Activated gamma-delta T cell (primary cell): Measurements from ENCODE around the gene SAP30BP.

ENCODE experiments used
- DNase-seq: peaks from one replicate; lab custom pipeline; 2025; lab: John Stamatoyannopoulos, UW

The SAP30BP gene

DNA sequence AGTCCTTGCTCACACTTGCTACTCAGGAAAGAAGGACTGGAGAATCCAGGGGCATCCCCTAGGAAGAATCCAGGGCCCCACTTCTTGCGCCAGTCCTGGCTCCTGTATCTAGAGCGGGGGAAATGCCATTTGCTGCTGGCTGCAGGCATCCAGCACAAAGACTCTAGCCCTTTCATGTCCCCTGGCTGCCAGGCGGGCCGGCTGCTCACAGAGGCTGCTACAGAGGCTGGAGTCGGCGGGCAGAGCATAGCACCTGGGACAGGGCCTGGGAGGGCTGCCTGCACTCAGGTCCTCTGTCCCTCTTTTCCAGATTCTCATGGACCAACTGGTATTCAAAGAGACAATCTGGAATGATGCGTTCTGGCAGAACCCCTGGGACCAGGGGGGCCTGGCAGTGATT, 20.1 kb upstream of the SAP30BP start:
- DNase-seq: no peak

DNA sequence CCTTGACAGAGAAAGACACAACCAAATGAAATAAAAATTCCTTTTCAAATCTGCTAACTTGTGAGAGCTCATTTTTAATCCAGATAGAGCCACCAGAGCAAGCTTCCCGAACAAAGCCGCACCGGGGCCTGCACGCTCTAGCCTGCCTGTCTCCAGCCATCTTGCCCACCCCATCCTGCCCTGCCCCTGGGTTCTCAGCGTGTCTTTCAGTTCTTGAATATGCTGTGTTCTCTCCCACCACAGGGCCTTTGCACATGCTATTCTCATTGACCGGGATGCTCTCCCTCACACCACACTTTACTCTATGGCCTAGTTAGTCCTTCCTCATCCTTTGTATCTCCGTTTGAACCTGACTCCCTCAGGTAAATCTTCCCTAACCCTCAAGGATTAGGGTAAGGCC, 19.2 kb upstream of the SAP30BP start:
- no peak for DNase-seq

DNA sequence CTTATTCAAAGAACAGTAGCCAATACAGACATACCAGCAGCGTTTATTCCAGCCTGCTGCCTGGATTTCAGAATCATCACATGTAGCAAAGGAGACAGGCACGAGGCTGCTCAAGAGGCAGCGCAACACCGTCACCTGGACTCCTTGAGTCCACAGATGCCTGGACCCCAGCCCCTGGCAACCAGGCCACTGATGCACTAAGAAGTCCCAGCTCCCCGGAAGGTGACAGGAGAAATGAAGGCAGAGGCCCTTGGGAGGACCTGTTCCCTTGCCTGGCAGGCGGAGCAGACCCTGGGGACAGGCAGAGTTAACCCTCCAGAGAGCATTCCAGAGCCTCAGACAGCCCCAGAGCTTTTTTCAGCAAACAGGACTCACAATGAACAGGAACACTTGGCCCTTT, 17.5 kb upstream of the SAP30BP start:
- no peak for DNase-seq

DNA sequence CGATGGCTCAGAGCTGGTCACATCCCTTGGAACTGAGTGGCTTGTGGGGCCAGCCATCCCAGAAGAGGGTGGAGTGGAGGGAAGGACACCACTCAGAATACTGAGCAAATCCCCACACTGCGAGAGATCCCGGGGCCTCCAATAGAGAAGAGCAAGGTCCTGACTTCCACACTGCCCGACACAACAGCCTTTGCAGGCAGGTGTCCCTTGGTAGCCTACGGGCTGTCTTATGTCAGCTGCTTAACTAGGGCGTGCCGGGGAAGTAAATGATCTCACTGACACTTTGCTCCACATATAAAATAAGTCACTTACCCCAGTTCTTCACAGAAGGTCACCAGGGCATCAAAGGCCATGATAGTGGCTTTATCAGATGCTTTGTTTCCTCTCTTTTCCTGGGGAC, 16.3 kb upstream of the SAP30BP start:
- no peak for DNase-seq

DNA sequence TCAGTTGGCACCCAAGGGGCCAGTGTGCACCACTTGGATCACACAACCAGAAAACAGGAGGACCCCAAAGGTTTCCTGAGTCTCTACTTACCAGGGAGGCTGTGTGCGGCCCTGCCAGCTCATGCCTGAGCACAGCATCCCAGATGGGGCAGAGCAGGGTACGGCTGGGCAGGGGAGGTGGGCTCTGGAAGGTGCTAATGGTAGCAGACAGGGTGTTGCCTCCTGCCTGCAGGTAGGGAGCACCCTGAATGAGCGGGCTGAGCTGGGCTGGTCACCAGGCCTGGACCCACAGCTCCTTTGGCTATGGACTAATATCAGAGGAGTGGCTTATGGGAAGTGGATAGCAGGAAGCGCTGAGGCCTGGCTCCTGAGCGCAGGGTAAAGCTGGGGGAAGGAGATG, 14.8 kb upstream of the SAP30BP start:
- no peak for DNase-seq

DNA sequence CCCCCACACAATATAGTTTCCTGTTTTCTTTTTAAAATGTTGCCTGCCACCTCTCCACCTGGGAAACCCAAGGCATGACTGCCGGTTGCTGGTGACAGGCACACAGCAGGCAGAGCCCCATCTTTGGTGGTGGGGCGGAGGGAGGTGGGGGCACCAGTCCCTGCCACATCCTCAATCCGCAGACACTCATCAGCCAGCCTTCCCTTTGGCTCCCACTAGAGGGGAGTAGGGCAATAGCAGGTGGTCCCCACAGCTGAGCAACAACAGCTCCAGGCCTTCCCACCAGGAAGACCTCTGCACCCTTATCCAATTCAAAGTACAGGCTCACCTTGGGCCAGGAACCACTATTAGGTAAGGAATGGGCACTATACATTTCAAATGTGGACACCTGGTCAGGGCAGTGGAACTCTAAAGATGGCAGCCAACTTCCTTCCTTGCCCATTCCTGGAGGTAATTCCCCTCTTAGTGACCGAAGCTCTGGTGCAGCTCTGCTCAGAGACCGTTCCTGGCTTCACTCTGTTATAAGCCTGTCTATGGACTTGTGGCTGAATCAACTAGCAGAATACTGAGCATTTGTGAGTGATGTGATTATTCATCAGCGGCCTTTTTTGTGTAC, 14.1 kb upstream of the SAP30BP start:
- DNase-seq: no peak

DNA sequence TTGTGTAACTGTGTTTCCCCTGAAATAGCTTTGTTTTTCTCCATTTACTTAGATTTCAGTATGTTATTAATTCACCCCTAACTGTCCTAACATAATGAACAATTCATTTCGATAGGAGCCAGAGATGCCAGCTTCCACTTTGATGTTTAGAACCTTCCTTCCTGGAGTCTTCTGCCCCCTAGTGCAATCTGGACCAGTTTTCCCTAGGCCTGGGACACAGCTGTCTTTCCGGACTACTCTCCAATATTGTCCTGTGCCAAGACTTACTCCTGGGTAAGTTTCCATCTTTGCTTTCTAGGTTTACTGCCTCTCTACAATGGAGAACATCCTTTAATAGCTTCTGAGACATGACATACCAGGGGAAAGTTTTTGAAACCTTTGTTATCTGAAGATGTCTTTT, 13.0 kb upstream of the SAP30BP start:
- DNase-seq: no peak

DNA sequence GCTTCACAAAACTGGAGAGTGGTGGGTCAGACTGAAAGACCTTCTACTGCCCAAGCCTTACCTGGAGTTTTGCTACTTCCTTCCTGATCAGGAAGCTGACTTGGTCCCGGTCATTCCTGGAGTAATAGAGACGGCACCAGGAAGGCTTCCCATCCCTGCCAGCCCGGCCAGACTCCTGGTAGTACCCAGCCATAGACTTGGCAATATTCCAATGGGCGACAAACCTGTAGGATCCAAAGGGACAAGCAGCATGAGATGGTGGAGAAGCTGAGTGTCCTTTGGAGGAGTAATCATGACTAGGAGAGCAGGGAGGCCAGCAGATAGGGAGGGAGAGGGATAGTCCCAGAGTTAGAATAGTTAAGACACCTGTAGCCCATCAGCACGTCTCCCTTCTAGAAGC, 8.9 kb upstream of the SAP30BP start:
- DNase-seq: no peak

DNA sequence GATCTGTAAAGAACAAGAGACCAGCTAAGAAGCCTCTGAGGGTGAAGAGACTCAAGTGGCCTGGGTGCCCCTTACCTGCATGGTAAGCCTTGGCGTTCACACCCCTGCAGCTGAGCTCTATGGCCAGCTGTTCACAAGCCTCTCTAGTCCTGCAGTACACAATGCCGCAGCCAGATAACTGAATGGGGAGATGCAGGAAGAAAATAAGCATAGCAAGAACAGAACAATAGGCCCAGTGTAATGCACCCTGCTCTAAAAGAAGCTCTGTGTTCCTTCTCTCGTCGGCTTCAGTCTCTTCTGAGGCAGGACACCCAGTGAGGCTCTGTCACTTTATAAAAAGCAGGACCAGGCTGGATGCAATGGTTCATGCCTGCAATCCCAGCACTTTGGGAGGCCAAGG, 5.6 kb upstream of the SAP30BP start:
- no peak for DNase-seq

DNA sequence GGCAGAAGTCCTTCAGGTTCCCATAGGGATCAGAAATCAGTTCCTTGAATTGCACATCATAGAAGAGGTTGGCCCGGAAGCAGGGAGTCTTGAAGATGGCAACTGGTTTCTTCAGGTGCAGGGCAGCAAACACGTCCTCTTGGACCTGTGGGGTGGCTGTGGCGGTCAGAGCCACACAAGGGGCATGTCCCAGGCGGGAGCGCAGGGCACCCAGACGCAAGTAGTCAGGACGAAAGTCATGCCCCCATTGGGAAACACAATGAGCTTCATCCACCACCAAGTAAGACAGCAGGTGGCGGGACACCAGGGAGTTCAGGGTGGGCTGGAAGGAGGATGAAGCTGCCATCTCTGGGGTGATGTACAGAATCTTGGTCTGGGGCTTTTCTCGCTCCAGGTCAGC, 4.6 kb upstream of the SAP30BP start:
- DNase-seq: no peak

DNA sequence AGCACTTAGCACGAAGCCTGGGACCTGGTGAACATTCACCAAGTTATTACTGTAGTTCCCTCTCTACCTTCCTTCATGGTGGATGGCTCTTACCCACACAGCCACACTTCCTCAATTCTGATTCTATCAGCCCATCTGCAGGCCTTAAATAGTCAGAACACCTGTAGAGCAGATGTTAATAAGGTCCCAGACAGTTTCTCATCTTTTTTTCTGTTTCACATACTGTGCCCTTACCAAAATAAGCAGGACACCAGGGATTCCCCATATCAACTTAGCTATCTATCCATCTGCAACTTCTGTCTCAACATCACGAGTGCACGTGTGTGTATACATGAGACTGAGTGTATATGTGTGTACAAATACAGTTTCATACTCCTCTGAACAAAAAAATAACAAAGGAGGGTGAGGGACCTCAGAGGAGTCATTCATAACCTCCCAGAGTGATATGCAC, 3.0 kb upstream of the SAP30BP start:
- no peak for DNase-seq

DNA sequence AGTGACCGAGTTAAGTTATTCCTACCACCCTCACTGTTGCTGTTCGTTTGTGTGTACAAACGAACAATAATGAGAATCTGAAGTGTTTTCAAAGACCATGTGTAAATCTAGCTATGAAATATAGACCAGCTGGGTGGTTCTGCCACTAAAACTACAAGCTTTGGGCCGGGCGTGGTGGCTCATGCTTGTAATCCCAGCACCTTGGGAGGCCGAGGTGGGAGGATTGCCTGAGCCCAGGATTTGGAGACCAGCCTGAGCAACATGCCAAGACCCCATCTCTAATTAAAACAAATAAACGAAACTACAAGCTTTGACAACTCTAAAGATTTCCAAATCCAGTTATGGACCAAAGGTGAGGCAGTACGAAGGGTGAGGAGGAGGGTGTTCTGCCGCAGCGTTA, 1.2 kb upstream of the SAP30BP start:
- no peak for DNase-seq

DNA sequence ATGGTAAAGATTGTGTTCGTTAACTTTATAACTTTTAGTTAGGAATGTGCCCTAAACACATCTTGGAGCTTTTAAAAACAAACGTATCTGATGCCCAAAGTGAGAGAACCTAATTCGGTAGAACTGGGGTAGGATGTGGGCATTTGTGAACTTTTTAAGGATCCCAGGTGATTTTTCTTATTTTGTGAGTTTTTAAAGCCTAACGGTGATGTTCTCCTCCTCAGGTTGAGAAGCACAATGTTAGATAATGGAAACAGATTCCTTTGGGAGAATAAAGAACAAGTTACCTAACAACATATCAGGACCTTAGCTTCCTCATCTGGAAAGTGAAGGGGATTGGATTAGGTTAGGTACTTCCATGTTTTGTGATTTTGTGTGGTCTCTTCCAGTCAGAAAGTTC, 687 bp downstream of the SAP30BP start:
- no peak for DNase-seq

DNA sequence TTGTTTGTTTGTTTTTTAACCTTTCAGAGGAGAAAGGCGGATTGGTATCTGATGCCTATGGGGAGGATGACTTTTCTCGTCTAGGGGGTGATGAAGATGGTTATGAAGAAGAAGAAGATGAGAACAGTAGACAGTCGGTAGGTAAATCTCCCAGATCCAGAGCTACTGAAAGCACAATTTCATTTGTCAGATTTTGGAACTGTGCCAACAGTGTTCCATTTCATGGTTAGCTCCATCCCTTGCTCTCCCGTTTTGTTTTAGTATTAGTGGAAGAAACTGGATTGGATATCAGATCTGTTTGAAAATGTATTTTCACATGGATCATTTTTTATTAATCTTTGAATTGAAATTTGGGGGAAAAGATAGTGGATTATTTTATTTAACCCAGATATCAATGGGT, 1.4 kb downstream of the SAP30BP start:
- DNase-seq: no peak

DNA sequence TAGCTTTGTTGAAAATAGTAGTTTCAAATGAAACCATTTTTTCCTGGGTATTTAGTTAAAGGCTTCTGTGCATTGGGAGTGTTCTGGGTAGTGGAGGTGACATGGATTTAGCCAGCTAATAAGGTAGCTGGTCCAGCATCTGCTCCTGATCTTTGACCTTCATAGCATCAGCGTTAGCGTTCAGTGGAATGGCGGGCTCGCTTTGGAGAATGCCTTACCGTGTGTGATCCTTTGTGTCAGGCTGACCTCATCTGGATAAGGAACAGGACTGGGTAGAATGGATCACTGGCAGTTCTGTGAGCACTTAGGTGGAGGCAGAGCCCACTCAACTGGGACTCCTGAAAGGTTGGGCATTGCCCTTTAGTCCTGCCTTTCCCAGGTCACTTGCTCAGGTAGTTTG, 3.7 kb downstream of the SAP30BP start:
- DNase-seq: no peak

DNA sequence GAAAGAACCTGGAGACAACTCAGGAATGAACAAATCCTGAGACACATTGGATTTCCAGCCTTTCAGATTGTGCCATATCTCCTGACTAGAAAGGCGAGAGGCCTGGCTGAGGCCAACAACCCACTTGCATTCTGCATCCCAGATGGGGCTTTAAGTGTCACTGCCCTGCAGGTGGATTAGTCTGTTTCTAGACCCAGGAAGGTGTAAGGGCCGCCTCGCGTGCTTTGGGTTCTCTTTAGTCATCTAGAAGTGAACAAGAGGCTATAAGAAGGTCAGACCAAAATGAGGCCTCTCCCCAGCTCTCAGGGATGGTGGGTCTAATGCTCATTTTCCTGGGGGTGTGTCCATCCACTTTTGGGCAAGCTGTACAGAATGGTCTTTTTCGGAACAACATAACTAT, 4.9 kb downstream of the SAP30BP start:
- no peak for DNase-seq

DNA sequence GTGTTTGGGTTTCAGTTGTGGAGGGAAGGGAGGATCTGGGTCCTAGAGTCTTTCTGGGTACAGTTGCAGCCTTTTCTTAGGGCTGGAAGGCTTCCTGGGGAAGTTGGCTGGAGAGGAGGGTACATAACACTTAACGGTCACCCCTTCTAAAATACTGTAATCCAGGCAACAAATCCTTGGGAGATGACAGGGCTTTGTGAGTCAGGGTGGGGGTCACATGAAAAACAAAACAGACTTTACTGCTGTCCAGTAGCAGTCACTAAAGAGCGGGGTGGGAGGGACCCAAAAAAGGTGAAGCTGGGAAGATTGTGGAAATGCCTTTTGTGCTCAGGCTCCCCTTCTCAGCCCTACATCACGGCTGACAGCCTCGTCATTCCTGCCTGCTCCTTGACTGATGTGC, 6.3 kb downstream of the SAP30BP start:
- DNase-seq: no peak

DNA sequence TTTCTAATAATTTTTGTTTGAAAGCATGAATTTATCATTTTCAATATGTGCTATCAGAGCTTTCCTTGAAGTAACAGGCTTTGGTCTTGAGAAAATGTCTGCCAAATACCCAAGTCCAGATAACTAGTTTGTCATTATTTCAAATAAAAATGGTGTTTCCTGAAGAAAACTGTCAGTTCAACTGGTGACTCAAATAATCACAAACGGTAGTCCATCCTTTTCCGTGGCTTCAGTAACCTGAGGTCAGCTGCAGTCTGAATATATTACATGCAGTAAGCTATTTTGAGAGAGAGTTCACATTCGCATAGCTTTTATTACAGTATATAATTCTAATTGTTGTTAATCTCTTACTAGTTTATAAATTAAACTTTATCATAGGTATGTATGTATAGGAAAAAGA, 9.3 kb downstream of the SAP30BP start:
- no peak for DNase-seq

DNA sequence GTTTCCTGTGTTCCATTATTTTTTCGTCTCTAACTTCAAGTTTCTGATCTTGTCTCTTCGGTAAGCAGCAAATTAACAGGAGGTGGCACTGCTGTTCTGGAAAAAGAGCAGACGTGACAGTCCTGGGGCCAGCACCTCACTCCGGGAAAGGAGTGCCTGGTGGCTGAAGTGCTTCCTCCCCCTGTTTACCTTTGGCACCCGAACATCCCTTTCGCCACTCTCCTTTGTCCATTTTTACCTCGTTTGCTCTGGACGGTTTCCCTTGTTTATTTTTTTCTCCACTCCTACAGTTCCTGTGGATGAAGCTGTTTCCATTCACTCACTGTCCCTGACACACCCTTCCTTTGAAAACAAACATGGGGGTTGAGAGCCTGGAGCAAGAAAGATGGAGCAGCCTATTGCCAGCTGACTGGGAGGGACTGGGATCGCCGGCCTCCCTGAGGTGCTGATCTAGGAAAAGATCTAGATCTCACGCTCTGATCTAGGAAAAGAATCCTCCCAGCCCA, 12.6 kb downstream of the SAP30BP start:
- DNase-seq: no peak

DNA sequence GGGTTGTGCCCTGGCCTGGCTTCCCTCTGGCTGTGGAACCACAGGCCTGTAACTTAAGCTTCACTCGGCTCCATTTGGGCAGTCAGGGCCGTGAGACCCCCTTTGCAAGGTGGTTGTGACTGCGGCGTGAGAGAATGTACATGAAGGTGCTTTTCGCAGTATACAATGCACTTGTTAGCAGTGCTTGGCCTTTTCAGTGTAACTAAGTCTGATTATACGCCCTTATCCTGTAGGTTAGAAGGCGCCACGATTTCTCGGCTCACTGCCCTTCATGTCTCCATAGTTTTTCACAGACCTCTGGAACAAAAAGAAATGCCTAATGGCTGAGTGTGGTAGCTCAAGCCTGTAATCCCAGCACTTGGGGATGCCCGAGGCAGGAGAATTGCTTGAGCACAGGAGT, 13.3 kb downstream of the SAP30BP start:
- no peak for DNase-seq

DNA sequence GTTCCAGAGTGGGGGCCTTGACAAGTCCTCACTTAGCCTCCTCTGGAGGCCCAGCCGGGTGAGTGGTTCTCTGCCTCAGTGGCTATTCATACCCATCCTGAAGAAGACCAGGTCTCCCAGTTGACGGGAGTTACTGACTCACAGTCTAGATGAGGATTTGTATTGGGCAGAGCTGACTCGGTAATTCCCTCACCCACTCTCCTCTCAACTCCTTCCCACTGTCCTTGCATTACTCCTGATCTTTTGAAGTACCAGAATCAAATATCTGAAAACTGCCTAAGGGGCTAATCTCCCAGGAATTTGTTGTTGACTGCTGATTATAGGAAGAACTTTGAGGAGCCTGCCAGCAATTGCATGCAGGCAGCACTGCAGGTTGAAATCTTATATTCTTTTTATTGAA, 14.2 kb downstream of the SAP30BP start:
- no peak for DNase-seq

DNA sequence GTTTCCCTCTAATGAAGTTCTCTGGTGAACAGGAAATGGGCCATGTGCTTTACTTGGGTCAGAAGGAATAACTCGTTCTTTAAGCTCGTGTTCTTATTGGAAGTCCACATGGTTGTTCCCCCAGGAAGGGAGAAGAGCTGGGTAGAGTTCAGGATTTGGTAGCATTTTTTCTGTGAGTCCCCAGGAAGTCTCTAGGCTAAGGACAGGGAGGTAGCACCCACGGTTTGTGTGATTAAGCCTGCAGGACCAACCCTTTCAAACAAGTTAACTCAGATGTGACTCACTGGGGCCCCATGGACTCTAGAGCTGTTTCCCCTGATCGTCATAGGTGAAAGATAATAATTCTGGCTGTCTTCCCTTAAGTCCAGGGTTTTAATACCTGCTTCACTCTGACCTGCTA, 16.4 kb downstream of the SAP30BP start:
- no peak for DNase-seq

DNA sequence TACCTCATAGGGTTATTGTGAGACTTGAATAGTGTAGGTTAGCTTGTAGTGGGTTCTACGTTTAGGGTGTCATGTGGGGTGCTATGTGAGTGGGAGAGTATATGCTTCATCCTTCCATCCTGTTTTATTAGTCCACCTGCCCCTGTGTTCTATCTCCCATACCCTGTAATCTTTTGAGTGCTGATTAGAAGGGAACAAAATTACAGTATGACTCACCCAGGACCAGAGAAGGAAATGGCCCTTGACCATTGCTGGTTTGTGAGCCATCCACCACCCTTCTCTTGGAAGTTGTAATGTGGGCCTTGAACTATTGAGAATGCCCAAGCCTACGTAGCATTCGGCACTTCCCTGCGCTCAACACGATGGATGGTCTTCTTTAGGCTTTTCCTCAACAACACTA, 17.1 kb downstream of the SAP30BP start:
- DNase-seq: no peak

DNA sequence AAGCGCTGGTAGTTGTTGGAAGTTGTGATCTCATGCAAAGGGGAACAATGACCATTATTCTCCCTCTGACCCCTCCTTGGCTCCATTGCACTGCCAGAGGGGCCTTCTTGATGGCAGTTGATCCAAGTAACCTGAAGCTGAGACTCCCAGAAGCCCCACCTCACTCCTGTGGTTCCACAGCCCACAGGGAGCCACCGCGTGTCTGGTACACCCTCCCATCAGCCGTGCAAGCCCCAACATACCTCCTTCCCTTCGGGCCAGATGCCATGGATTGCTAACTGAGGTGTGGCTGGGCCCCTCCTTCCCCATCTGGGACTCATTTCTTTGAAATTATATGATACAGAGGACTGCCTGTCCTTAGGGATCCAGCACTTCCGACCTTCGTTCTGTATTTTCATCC, 17.8 kb downstream of the SAP30BP start:
- no peak for DNase-seq

DNA sequence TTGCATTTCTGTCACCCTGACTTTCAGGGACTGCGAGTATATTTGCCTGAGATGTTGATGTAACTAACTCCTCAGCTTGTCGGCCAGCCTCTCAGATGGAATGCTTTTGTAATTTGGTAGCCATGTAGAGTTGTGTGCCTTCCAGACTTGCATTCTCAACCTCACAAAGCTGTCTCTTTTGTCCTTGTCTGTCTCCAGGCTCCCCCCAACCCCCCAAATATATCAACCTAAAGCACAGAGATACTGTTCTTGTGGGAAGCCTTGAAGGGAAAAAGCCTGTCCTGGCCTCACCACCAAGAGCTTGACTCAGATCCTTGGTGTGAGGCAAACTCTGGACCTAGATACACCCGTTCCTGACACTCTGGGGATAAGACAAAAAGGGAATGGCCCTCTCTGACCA, 18.4 kb downstream of the SAP30BP start:
- no peak for DNase-seq
